Measurements from ENCODE around the gene RPA1.
A peak's percentile ranks its signal among the peaks of the same experiment; 100 is the strongest.
"Not testable (repeated sequence)": the region's sequence is repeated elsewhere in the genome, so short reads cannot be mapped to it uniquely, and the experiment has no call there.

The RPA1 gene

GRCh38 chr17:1820528-1821252 is 9.1 kb upstream of the RPA1 start:
- no peak for DNase-seq

- DNase-seq = no peak
Measured at GRCh38 chr17:1829216-1829591, 601 bp upstream of the RPA1 start.

- no peak for DNase-seq
Measured at GRCh38 chr17:1830288-1830687, 483 bp downstream of the RPA1 start.

- DNase-seq = no peak
Measured at GRCh38 chr17:1834380-1835149, 4.8 kb downstream of the RPA1 start.

- no peak for DNase-seq
Measured at GRCh38 chr17:1839516-1839915, 9.7 kb downstream of the RPA1 start.

- no peak for DNase-seq
Measured at GRCh38 chr17:1843947-1844346, 14.1 kb downstream of the RPA1 start.

GRCh38 chr17:1847191-1847590 is 17.4 kb downstream of the RPA1 start:
- no peak for DNase-seq

- DNase-seq = no peak
Measured at GRCh38 chr17:1852327-1852726, 22.5 kb downstream of the RPA1 start.

GRCh38 chr17:1853698-1854097 is 23.9 kb downstream of the RPA1 start:
- no peak for DNase-seq

GRCh38 chr17:1856462-1856861 is 26.7 kb downstream of the RPA1 start:
- not testable (repeated sequence) for DNase-seq

GRCh38 chr17:1860978-1861377 is 31.2 kb downstream of the RPA1 start:
- DNase-seq = no peak

GRCh38 chr17:1861391-1862010 is 31.7 kb downstream of the RPA1 start:
- no peak for DNase-seq

GRCh38 chr17:1865252-1866037 is 35.6 kb downstream of the RPA1 start:
- DNase-seq = peak; percentile 8

GRCh38 chr17:1867307-1867706 is 37.5 kb downstream of the RPA1 start:
- DNase-seq = no peak

- DNase-seq = no peak
Measured at GRCh38 chr17:1868090-1868489, 38.3 kb downstream of the RPA1 start.

- no peak for DNase-seq
Measured at GRCh38 chr17:1870592-1870991, 40.8 kb downstream of the RPA1 start.

GRCh38 chr17:1871756-1872155 is 42.0 kb downstream of the RPA1 start:
- no peak for DNase-seq

GRCh38 chr17:1872254-1872653 is 42.4 kb downstream of the RPA1 start:
- DNase-seq = no peak

- DNase-seq = no peak
Measured at GRCh38 chr17:1872976-1873375, 43.2 kb downstream of the RPA1 start.

GRCh38 chr17:1873418-1873817 is 43.6 kb downstream of the RPA1 start:
- no peak for DNase-seq

- DNase-seq = no peak
Measured at GRCh38 chr17:1875597-1875996, 45.8 kb downstream of the RPA1 start.

- DNase-seq = no peak
Measured at GRCh38 chr17:1878419-1879121, 48.8 kb downstream of the RPA1 start.

Data from NCI-H2029 treated with DMSO at 0.1 percent for 48 hours (cell line).